GM23248 (cell line): ENCODE data around the gene SUMO4. TPM values are rescaled to one million over a fixed set of nuclear protein-coding genes. Genes with fewer than 3 reads are reported as not detected.

ENCODE experiments used
- DNase-seq: peaks from one replicate; pipeline ENCODE4 v3.0.0-alpha.2; 2015
- H2AFZ ChIP-seq: fragments of 200-600 bp; sonication (generic); 2 replicates; pipeline ENCODE4 v1.6.1; 2016; ENCODE audit warnings: antibody characterized with exemption
- H3F3A ChIP-seq: fragments of 200-600 bp; sonication (generic); 2 replicates; pipeline ENCODE4 v1.6.1; 2016; ENCODE audit warnings: mild to moderate bottlenecking, antibody characterized with exemption, mixed run types; ENCODE audit not compliant: insufficient read depth
- H3K27ac ChIP-seq: fragments of 200-600 bp; sonication (generic); 2 replicates; pipeline ENCODE4 v1.5.1; 2016; ENCODE audit warnings: mild to moderate bottlenecking
- H3K27me3 ChIP-seq: fragments of 200-600 bp; sonication (generic); replicated peaks from 2 replicates; pipeline ENCODE4 v1.6.1; 2016; ENCODE audit warnings: mild to moderate bottlenecking; ENCODE audit not compliant: insufficient read depth
- H3K36me3 ChIP-seq: fragments of 200-600 bp; sonication (generic); 2 replicates; pipeline ENCODE4 v1.6.1; 2016; ENCODE audit warnings: low read depth, mild to moderate bottlenecking
- H3K4me1 ChIP-seq: fragments of 200-600 bp; sonication (generic); 2 replicates; pipeline ENCODE4 v1.6.1; 2016; ENCODE audit warnings: mild to moderate bottlenecking; ENCODE audit not compliant: insufficient read depth
- H3K4me2 ChIP-seq: fragments of 200-600 bp; sonication (generic); one replicate; pipeline ENCODE4 v1.6.1; 2016; ENCODE audit warnings: mild to moderate bottlenecking; ENCODE audit not compliant: unreplicated experiment
- H3K4me3 ChIP-seq: fragments of 200-600 bp; sonication (generic); 2 replicates; pipeline ENCODE4 v1.5.1; 2016; ENCODE audit warnings: mild to moderate bottlenecking
- H3K79me2 ChIP-seq: fragments of 200-600 bp; sonication (generic); 2 replicates; pipeline ENCODE4 v1.6.1; 2016; ENCODE audit warnings: mild to moderate bottlenecking; ENCODE audit not compliant: insufficient read depth
- H3K9ac ChIP-seq: fragments of 200-600 bp; sonication (generic); 2 replicates; pipeline ENCODE4 v1.6.1; 2016; ENCODE audit warnings: mild to moderate bottlenecking
- H3K9me2 ChIP-seq: fragments of 200-600 bp; sonication (generic); 2 replicates; pipeline ENCODE4 v1.6.1; 2016; ENCODE audit warnings: mixed run types, mild to moderate bottlenecking, moderate library complexity; ENCODE audit not compliant: insufficient read depth
- H3K9me3 ChIP-seq: fragments of 200-600 bp; sonication (generic); one replicate; pipeline ENCODE4 v1.6.1; 2017; ENCODE audit warnings: low read depth
- H4K20me1 ChIP-seq: fragments of 200-600 bp; sonication (generic); 2 replicates; pipeline ENCODE4 v1.6.0; 2016; ENCODE audit not compliant: insufficient read depth
- EZH2 ChIP-seq: fragments of 200-600 bp; sonication (generic); IDR thresholded peaks from 2 replicates; pipeline ENCODE4 v1.6.1; 2018; ENCODE audit warnings: antibody characterized with exemption, mild to moderate bottlenecking; ENCODE audit not compliant: insufficient read depth, poor library complexity, severe bottlenecking
- EZH2phosphoT487 ChIP-seq: fragments of 200-600 bp; sonication (generic); IDR thresholded peaks from 2 replicates; pipeline ENCODE4 v1.6.1; 2018; ENCODE audit warnings: antibody characterized with exemption, moderate library complexity, mild to moderate bottlenecking, low read depth; ENCODE audit not compliant: insufficient read depth
- WGBS, 2 experiments: methylation state at CpG; one replicate each; pipeline ENCODE4 v1.1.6; 2015 to 2017; ENCODE audit warnings: low lambda C conversion rate in 2 of 2, low coverage in 1 of 2; ENCODE audit errors: missing lambda C conversion rate in 2 of 2; 5-methylcytosine and 5-hydroxymethylcytosine counted together
- in situ Hi-C: fragments of 300-500 bp; cut with MboI; formaldehyde crosslinking; loops from 2 replicates; pipeline ENCODE4 v1.15.0; 2020
- polyA plus RNA-seq: library from polyadenylated mRNA; unstranded; fragments of >200 nt; fragmentation: Nextera tagmentation; extraction: Ambion mirVana; gene quantifications from 2 replicates; pipeline ENCODE4 v1.2.1, GENCODE V29; 2016
- total RNA-seq: library from RNA; depleted of rRNA; stranded (reverse); fragments of >200 nt; shearing (Covaris generic); gene quantifications from 2 replicates; pipeline ENCODE4 v1.2.3, GENCODE V29; 2014

Gene SUMO4
- total and polyA plus RNA-seq, 2 experiments from 2014 or later, result 0.23 TPM; not detected in 1

GRCh38 chr6:149438855-149439254, 38.8 kb downstream of the SUMO4 start:
- no peaks in the 10 kb centered on the region for H3K27me3 ChIP-seq
- 50 to 62% methylated on average over 3 of the region's 3 CpGs for WGBS, 2 experiments
- H3K4me1 ChIP-seq, result no peaks in the 10 kb centered on the region
- no peak overlapping the region for H3K4me2 ChIP-seq
- no peak overlapping the region for H3K27ac ChIP-seq
- no peaks in the 10 kb centered on the region for H3K36me3 ChIP-seq
- no peak overlapping the region for H3K9ac ChIP-seq
- no peaks in the 10 kb centered on the region for H3K9me2 ChIP-seq
- no peak overlapping the region for H3K4me3 ChIP-seq
- no peak for DNase-seq
- H4K20me1 ChIP-seq, result no peaks in the 10 kb centered on the region
- 0 out of 2 replicates have a peak, but pooled peaks cover 5% of the 10 kb centered on the region for H3F3A ChIP-seq
- H2AFZ ChIP-seq, result no peak overlapping the region
- TF ChIP-seq EZH2phosphoT487, result no peak
- TF ChIP-seq EZH2, result no peak
- no peaks in the 10 kb centered on the region for H3K79me2 ChIP-seq
- H3K9me3 ChIP-seq, result no peaks in the 10 kb centered on the region
- in situ Hi-C loops, result loop anchor here (25.0 kb wide), 1 partner anchor 852 kb away; no protein-coding TSS in a partner anchor

GRCh38 chr6:149439626-149440025, 39.6 kb downstream of the SUMO4 start:
- H4K20me1 ChIP-seq, result no peaks in the 10 kb centered on the region
- WGBS, 2 experiments, result 77 to 94% methylated on average over 1 of the region's 1 CpG
- no peak overlapping the region for H2AFZ ChIP-seq
- peaks cover 2% of the 10 kb centered on the region; the same call in 1 of the 2 replicates for H3F3A ChIP-seq
- H3K4me1 ChIP-seq, result no peaks in the 10 kb centered on the region
- DNase-seq, result no peak
- no peak overlapping the region for H3K27ac ChIP-seq
- no peak overlapping the region for H3K4me2 ChIP-seq
- H3K27me3 ChIP-seq, result no peaks in the 10 kb centered on the region
- no peak for TF ChIP-seq EZH2
- TF ChIP-seq EZH2phosphoT487, result no peak
- no peak overlapping the region for H3K4me3 ChIP-seq
- H3K36me3 ChIP-seq, result no peaks in the 10 kb centered on the region
- H3K9me3 ChIP-seq, result no peaks in the 10 kb centered on the region
- H3K79me2 ChIP-seq, result no peaks in the 10 kb centered on the region
- in situ Hi-C loops, result loop anchor here (25.0 kb wide), 1 partner anchor 852 kb away; no protein-coding TSS in a partner anchor
- no peaks in the 10 kb centered on the region for H3K9me2 ChIP-seq
- no peak overlapping the region for H3K9ac ChIP-seq

- Histone ChIP-seq H3K9me3 (no peaks in the 10 kb centered on the region), H3K4me2 (no peak overlapping the region), H3K27ac (no peak overlapping the region), H3K4me1 (no peaks in the 10 kb centered on the region), H3K27me3 (no peaks in the 10 kb centered on the region), H4K20me1 (no peaks in the 10 kb centered on the region), H3K4me3 (no peak overlapping the region), H3K36me3 (no peaks in the 10 kb centered on the region), H2AFZ (no peak overlapping the region), H3K9ac (no peak overlapping the region), H3K79me2 (no peaks in the 10 kb centered on the region), H3K9me2 (no peaks in the 10 kb centered on the region), H3F3A (peaks cover 7% of the 10 kb centered on the region; the same call in 1 of the 2 replicates)
- TF ChIP-seq EZH2phosphoT487 (no peak), EZH2 (no peak)
- WGBS, 2 experiments, result 89 to 92% methylated on average over 16 of the region's 16 CpGs
- DNase-seq, result no peak
- in situ Hi-C loops, result loop anchor here (25.0 kb wide), 1 partner anchor 854 kb away; no protein-coding TSS in a partner anchor
Measured at GRCh38 chr6:149440735-149441671, 40.9 kb downstream of the SUMO4 start.

- Histone ChIP-seq H3K4me3 (no peak overlapping the region), H3K36me3 (no peaks in the 10 kb centered on the region), H3K4me1 (no peaks in the 10 kb centered on the region), H3K27ac (no peak overlapping the region), H3K79me2 (no peaks in the 10 kb centered on the region), H3K27me3 (no peaks in the 10 kb centered on the region), H4K20me1 (no peaks in the 10 kb centered on the region), H3K4me2 (no peak overlapping the region), H3F3A (peaks cover 7% of the 10 kb centered on the region; the same call in 1 of the 2 replicates), H3K9ac (no peak overlapping the region), H3K9me3 (no peaks in the 10 kb centered on the region), H2AFZ (no peak overlapping the region), H3K9me2 (no peaks in the 10 kb centered on the region)
- no peak for DNase-seq
- WGBS, 2 experiments, result 69 to 81% methylated on average over 9 of the region's 9 CpGs
- TF ChIP-seq EZH2, result no peak
- no peak for TF ChIP-seq EZH2phosphoT487
- in situ Hi-C loops, result loop anchor here (25.0 kb wide), 1 partner anchor 854 kb away; no protein-coding TSS in a partner anchor
Measured at GRCh38 chr6:149441740-149442139, 41.7 kb downstream of the SUMO4 start.
